ENCODE data around the gene CCR6. TPM values are rescaled to one million over a fixed set of nuclear protein-coding genes. Genes with fewer than 3 reads are reported as not detected.

CCR6 gene
- total RNA-seq, 1 experiment from 2014 or later, result not detected

- no peak overlapping the region for H2AK5ac ChIP-seq (ENCODE audit: insufficient read length, low read length)
- no peak overlapping the region for H3T11ph ChIP-seq (ENCODE audit: low read length)
- no peak overlapping the region for H3K14ac ChIP-seq (ENCODE audit: insufficient read depth, low read length)
- no peak overlapping the region for H3K27ac ChIP-seq (ENCODE audit: insufficient read length, low read depth, low read length)
- Mint-ChIP-seq H3K36me3 (ENCODE audit: insufficient read depth in 1 of 3, low read depth in 3 of 3) (peaks cover 0 to 12% (median 5%) of the 10 kb centered on the region in 3 experiments; a peak in 5 of 7 replicates), H3K9me3 (peaks cover 5 to 14% of the 10 kb centered on the region in 2 experiments; a peak in 4 of 5 replicates), H3K27ac (no peak overlapping the region), H3K4me1 (peaks cover 18% of the 10 kb centered on the region in 2 experiments), H3K27me3 (ENCODE audit: low read depth) (peaks cover 11% of the 10 kb centered on the region), H3K4me3 (no peak overlapping the region)
- no peaks in the 10 kb centered on the region for H3K27me3 ChIP-seq (ENCODE audit: insufficient read depth, low read length)
- H2BK12ac ChIP-seq (ENCODE audit: insufficient read length, low read depth, low read length), result no peak overlapping the region
- H3K4me2 ChIP-seq (ENCODE audit: insufficient read depth, insufficient read length, low read length), result no peak overlapping the region
- H2BK15ac ChIP-seq (ENCODE audit: low read depth, low read length), result no peak overlapping the region
- H3K18ac ChIP-seq (ENCODE audit: insufficient read length, low read depth, low read length), result no peak overlapping the region
- no peak overlapping the region for H4K91ac ChIP-seq (ENCODE audit: insufficient read length, low read depth, low read length)
- H3K79me1 ChIP-seq (ENCODE audit: insufficient read depth, low read depth, low read length, poor library complexity, severe bottlenecking), result no peaks in the 10 kb centered on the region
- H4K8ac ChIP-seq (replicated peaks; ENCODE audit: insufficient read length, low read depth, low read length), result no peak overlapping the region
- H2BK20ac ChIP-seq (ENCODE audit: low read depth, low read length, poor library complexity, severe bottlenecking), result no peak overlapping the region
- no CpG with 5 or more reads among the region's 8 CpGs for WGBS (ENCODE audit: extremely low coverage, insufficient read length, low lambda C conversion rate)
- no peak overlapping the region for H2AFZ ChIP-seq (ENCODE audit: low read length)
- no peaks in the 10 kb centered on the region for H3K4me1 ChIP-seq (ENCODE audit: insufficient read depth, low read length)
- no peaks in the 10 kb centered on the region for H3K79me2 ChIP-seq (ENCODE audit: insufficient read depth, low read length)
- no peak overlapping the region for H2BK120ac ChIP-seq (ENCODE audit: low read depth, low read length, poor library complexity, severe bottlenecking)
- DNase-seq, result no peak
- H3K9me3 ChIP-seq (ENCODE audit: control insufficient read depth, low read depth, low read length), result no peaks in the 10 kb centered on the region
- H2BK5ac ChIP-seq (ENCODE audit: insufficient read length, low read length), result no peak overlapping the region
- H4K5ac ChIP-seq (ENCODE audit: insufficient read length, low read depth, low read length), result no peak overlapping the region
- TF ChIP-seq CTCF (conservative IDR thresholded peaks at IDR 0.05), result no peak; the same call in 2 of the 3 replicates
- no peaks in the 10 kb centered on the region for H3K23me2 ChIP-seq (ENCODE audit: insufficient read length, low read depth, low read length, poor library complexity, severe bottlenecking)
- no peaks in the 10 kb centered on the region for H4K20me1 ChIP-seq (ENCODE audit: control insufficient read depth, insufficient read depth, insufficient read length)
- no peak overlapping the region for H3K56ac ChIP-seq (ENCODE audit: insufficient read length, low read depth, low read length)
- H3K9ac ChIP-seq (ENCODE audit: extremely low read depth, insufficient read length, low read length), result no peak overlapping the region
- H3K4ac ChIP-seq (ENCODE audit: low read depth, low read length), result no peak overlapping the region
- H3K23ac ChIP-seq (ENCODE audit: insufficient read length, low read depth, low read length), result no peak overlapping the region
Measured at GRCh38 chr6:167119670-167120582, 3.0 kb upstream of the CCR6 start.
